ENCODE data around the gene MICALL1.

The MICALL1 gene

DNA sequence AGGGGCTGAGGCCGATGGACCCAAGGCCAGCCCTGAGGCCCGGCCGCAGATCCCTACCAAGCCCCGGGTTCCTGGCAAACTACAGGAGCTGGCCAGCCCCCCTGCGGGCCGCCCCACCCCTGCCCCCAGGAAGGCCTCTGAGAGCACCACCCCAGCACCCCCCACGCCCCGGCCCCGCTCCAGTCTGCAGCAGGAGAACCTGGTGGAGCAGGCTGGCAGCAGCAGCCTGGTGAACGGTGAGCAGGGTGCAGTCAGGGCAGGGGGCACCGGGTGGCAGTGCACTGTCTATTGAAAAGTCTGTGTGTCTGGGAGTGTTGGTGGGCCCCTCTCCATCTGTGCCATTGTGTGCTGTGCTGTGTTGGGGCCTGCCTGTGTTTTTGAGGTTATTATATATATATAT lies 16.1 kb downstream of the MICALL1 start:
- Histone ChIP-seq H3K27me3 (replicated peaks; ENCODE audit: control insufficient read depth, insufficient read depth, low read length) (no peaks in the 10 kb centered on the region), H3K36me3 (ENCODE audit: control insufficient read depth, insufficient read depth, low read length, severe bottlenecking) (peaks cover 86% of the 10 kb centered on the region), H3K4me3 (ENCODE audit: low read length) (no peak overlapping the region), H3K4me1 (ENCODE audit: control insufficient read depth, insufficient read depth, low read length) (peaks cover 11% of the 10 kb centered on the region), H3K9me3 (ENCODE audit: control insufficient read depth, low read length) (no peaks in the 10 kb centered on the region), H3K9ac (ENCODE audit: low read length) (no peak overlapping the region)
- DNase-seq (ENCODE audit: low read depth) = no peak

- no peak overlapping the region for H3K9ac ChIP-seq (ENCODE audit: low read length)
- peaks cover 11% of the 10 kb centered on the region for H3K4me1 ChIP-seq (ENCODE audit: control insufficient read depth, insufficient read depth, low read length)
- no peaks in the 10 kb centered on the region for H3K9me3 ChIP-seq (ENCODE audit: control insufficient read depth, low read length)
- DNase-seq (ENCODE audit: low read depth) = no peak
- no peak overlapping the region for H3K4me3 ChIP-seq (ENCODE audit: low read length)
- no peaks in the 10 kb centered on the region for H3K27me3 ChIP-seq (replicated peaks; ENCODE audit: control insufficient read depth, insufficient read depth, low read length)
- H3K36me3 ChIP-seq (ENCODE audit: control insufficient read depth, insufficient read depth, low read length, severe bottlenecking) = peaks cover 81% of the 10 kb centered on the region
These were observed 17.8 kb downstream of the MICALL1 start for GRCh38 chr22:37923927-37924326.

DNA sequence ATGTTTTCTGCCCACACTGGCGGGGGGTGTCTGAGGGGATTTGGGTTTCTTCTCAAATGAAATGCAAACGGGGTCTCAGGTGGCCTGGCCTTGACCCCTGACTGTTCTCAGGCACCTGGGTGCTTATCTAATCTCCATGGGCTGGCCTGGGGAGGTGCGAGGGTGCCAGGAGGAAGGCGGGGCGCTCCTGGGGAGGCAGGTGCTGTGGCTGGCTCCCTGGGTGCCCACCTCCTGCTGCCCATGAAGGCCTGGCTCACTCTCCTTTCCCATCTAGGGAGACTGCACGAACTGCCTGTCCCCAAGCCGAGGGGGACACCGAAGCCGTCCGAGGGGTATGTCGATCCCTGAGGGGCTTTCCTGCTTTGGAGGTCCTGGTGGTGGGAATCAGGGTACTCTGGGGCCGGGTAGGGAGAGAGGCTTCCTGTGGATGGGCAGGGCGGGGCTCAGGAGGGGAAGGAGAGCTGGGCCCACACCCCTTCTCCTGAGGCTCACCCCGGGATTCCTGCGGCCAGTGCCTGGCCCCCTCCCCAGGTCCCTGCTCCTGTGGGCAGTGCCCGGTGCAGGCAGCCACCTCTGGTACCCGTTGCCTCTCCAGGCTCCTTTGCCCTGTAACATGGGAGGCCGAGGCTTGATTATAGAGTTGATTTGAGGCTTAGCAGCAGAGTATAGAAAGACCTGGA lies 18.4 kb downstream of the MICALL1 start:
- peaks cover 81% of the 10 kb centered on the region for H3K36me3 ChIP-seq (ENCODE audit: control insufficient read depth, insufficient read depth, low read length, severe bottlenecking)
- peaks cover 11% of the 10 kb centered on the region for H3K4me1 ChIP-seq (ENCODE audit: control insufficient read depth, insufficient read depth, low read length)
- DNase-seq (ENCODE audit: low read depth) = no peak
- no peak overlapping the region for H3K9ac ChIP-seq (ENCODE audit: low read length)
- H3K4me3 ChIP-seq (ENCODE audit: low read length) = no peak overlapping the region
- no peaks in the 10 kb centered on the region for H3K9me3 ChIP-seq (ENCODE audit: control insufficient read depth, low read length)
- no peaks in the 10 kb centered on the region for H3K27me3 ChIP-seq (replicated peaks; ENCODE audit: control insufficient read depth, insufficient read depth, low read length)

DNA sequence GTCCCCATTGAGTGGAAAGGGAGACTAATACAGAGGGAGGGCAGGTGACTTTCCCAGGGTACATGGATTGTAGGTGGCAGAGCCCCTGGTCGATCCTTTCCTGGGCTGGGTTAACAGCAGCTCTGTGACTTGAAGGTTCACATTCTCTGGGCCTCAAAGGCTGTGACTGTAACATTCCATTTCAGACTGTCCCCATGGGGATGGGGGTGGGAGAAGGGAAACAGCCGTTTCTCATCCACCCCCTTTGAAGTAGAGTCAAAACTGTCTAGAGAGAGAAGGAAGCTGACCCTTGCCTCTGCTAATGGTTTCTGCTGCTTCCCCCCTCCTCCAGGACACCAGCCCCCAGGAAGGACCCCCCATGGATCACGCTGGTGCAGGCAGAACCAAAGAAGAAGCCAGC lies 19.2 kb downstream of the MICALL1 start:
- H3K9me3 ChIP-seq (ENCODE audit: control insufficient read depth, low read length) = no peaks in the 10 kb centered on the region
- no peaks in the 10 kb centered on the region for H3K27me3 ChIP-seq (replicated peaks; ENCODE audit: control insufficient read depth, insufficient read depth, low read length)
- H3K36me3 ChIP-seq (ENCODE audit: control insufficient read depth, insufficient read depth, low read length, severe bottlenecking) = peaks cover 79% of the 10 kb centered on the region

GRCh38 chr22:37925767-37926166 lies 19.7 kb downstream of the MICALL1 start:
- no peaks in the 10 kb centered on the region for H3K9me3 ChIP-seq (ENCODE audit: control insufficient read depth, low read length)
- no peak overlapping the region for H3K4me3 ChIP-seq (ENCODE audit: low read length)
- peaks cover 77% of the 10 kb centered on the region for H3K36me3 ChIP-seq (ENCODE audit: control insufficient read depth, insufficient read depth, low read length, severe bottlenecking)
- H3K27me3 ChIP-seq (replicated peaks; ENCODE audit: control insufficient read depth, insufficient read depth, low read length) = no peaks in the 10 kb centered on the region
- H3K9ac ChIP-seq (ENCODE audit: low read length) = no peak overlapping the region
- DNase-seq (ENCODE audit: low read depth) = no peak
- peaks cover 17% of the 10 kb centered on the region for H3K4me1 ChIP-seq (ENCODE audit: control insufficient read depth, insufficient read depth, low read length)

More for the DNA sequence above, 19.2 kb downstream of the MICALL1 start:
- DNase-seq (ENCODE audit: low read depth) = no peak
- Histone ChIP-seq H3K4me3 (ENCODE audit: low read length) (no peak overlapping the region), H3K9ac (ENCODE audit: low read length) (no peak overlapping the region), H3K4me1 (ENCODE audit: control insufficient read depth, insufficient read depth, low read length) (peaks cover 12% of the 10 kb centered on the region)

GRCh38 chr22:37926358-37926757 lies 20.3 kb downstream of the MICALL1 start:
- H3K36me3 ChIP-seq (ENCODE audit: control insufficient read depth, insufficient read depth, low read length, severe bottlenecking) = peaks cover 72% of the 10 kb centered on the region
- no peaks in the 10 kb centered on the region for H3K27me3 ChIP-seq (replicated peaks; ENCODE audit: control insufficient read depth, insufficient read depth, low read length)
- H3K9ac ChIP-seq (ENCODE audit: low read length) = no peak overlapping the region
- peaks cover 22% of the 10 kb centered on the region for H3K4me1 ChIP-seq (ENCODE audit: control insufficient read depth, insufficient read depth, low read length)
- DNase-seq (ENCODE audit: low read depth) = no peak
- no peaks in the 10 kb centered on the region for H3K9me3 ChIP-seq (ENCODE audit: control insufficient read depth, low read length)
- no peak overlapping the region for H3K4me3 ChIP-seq (ENCODE audit: low read length)

GRCh38 chr22:37926771-37927636 lies 20.9 kb downstream of the MICALL1 start:
- Histone ChIP-seq H3K9me3 (ENCODE audit: control insufficient read depth, low read length) (no peaks in the 10 kb centered on the region), H3K9ac (ENCODE audit: low read length) (no peak overlapping the region), H3K4me1 (ENCODE audit: control insufficient read depth, insufficient read depth, low read length) (peaks cover 28% of the 10 kb centered on the region), H3K27me3 (replicated peaks; ENCODE audit: control insufficient read depth, insufficient read depth, low read length) (no peaks in the 10 kb centered on the region), H3K4me3 (ENCODE audit: low read length) (no peak overlapping the region), H3K36me3 (ENCODE audit: control insufficient read depth, insufficient read depth, low read length, severe bottlenecking) (peaks cover 72% of the 10 kb centered on the region)
- no peak for DNase-seq (ENCODE audit: low read depth)

- Histone ChIP-seq H3K9me3 (ENCODE audit: control insufficient read depth, low read length) (no peaks in the 10 kb centered on the region), H3K4me3 (ENCODE audit: low read length) (no peak overlapping the region), H3K27me3 (replicated peaks; ENCODE audit: control insufficient read depth, insufficient read depth, low read length) (no peaks in the 10 kb centered on the region), H3K9ac (ENCODE audit: low read length) (no peak overlapping the region), H3K4me1 (ENCODE audit: control insufficient read depth, insufficient read depth, low read length) (peaks cover 28% of the 10 kb centered on the region), H3K36me3 (ENCODE audit: control insufficient read depth, insufficient read depth, low read length, severe bottlenecking) (peaks cover 78% of the 10 kb centered on the region)
- no peak for DNase-seq (ENCODE audit: low read depth)
These were observed 21.5 kb downstream of the MICALL1 start for GRCh38 chr22:37927637-37927936.

DNA sequence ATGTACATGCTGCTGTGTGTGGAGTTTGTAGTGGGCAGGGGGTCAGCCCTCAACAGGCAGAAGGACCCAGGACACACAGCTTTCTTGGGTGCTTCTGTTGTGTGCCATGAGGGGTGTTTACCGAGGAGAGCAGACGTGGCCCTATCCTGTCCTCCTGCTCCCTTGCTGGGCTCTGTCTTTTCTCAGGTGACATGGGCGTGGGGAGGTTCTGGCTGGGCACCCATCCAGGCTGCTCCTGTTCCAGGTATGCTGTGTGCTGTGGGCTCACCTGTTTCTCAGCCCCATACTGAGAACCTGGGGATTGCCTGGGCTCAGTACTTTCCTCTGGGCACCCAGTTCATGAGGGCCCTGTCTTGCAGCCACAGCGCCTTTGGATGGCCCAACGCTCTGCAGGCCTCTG lies 23.3 kb downstream of the MICALL1 start:
- Histone ChIP-seq H3K9me3 (ENCODE audit: control insufficient read depth, low read length) (no peaks in the 10 kb centered on the region), H3K9ac (ENCODE audit: low read length) (no peak overlapping the region), H3K36me3 (ENCODE audit: control insufficient read depth, insufficient read depth, low read length, severe bottlenecking) (peaks cover 72% of the 10 kb centered on the region), H3K4me1 (ENCODE audit: control insufficient read depth, insufficient read depth, low read length) (peaks cover 42% of the 10 kb centered on the region), H3K27me3 (replicated peaks; ENCODE audit: control insufficient read depth, insufficient read depth, low read length) (no peaks in the 10 kb centered on the region), H3K4me3 (ENCODE audit: low read length) (no peak overlapping the region)
- no peak for DNase-seq (ENCODE audit: low read depth)

GRCh38 chr22:37930270-37930951 lies 24.3 kb downstream of the MICALL1 start:
- Histone ChIP-seq H3K4me3 (ENCODE audit: low read length) (no peak overlapping the region), H3K27me3 (replicated peaks; ENCODE audit: control insufficient read depth, insufficient read depth, low read length) (no peaks in the 10 kb centered on the region), H3K4me1 (ENCODE audit: control insufficient read depth, insufficient read depth, low read length) (peaks cover 34% of the 10 kb centered on the region), H3K9ac (ENCODE audit: low read length) (peak overlapping the region; percentile 27), H3K9me3 (ENCODE audit: control insufficient read depth, low read length) (no peaks in the 10 kb centered on the region), H3K36me3 (ENCODE audit: control insufficient read depth, insufficient read depth, low read length, severe bottlenecking) (peaks cover 62% of the 10 kb centered on the region)
- DNase-seq (ENCODE audit: low read depth) = peak; percentile 41

- H3K27me3 ChIP-seq (replicated peaks; ENCODE audit: control insufficient read depth, insufficient read depth, low read length) = no peaks in the 10 kb centered on the region
- peak overlapping the region; percentile 27 for H3K9ac ChIP-seq (ENCODE audit: low read length)
- peaks cover 31% of the 10 kb centered on the region for H3K4me1 ChIP-seq (ENCODE audit: control insufficient read depth, insufficient read depth, low read length)
- H3K4me3 ChIP-seq (ENCODE audit: low read length) = no peak overlapping the region
- no peaks in the 10 kb centered on the region for H3K9me3 ChIP-seq (ENCODE audit: control insufficient read depth, low read length)
- H3K36me3 ChIP-seq (ENCODE audit: control insufficient read depth, insufficient read depth, low read length, severe bottlenecking) = peaks cover 58% of the 10 kb centered on the region
- no peak for DNase-seq (ENCODE audit: low read depth)
These were observed 24.9 kb downstream of the MICALL1 start for GRCh38 chr22:37930952-37931440.
